ENCODE measurements around the gene NLRP10.

NLRP10 gene

DNA sequence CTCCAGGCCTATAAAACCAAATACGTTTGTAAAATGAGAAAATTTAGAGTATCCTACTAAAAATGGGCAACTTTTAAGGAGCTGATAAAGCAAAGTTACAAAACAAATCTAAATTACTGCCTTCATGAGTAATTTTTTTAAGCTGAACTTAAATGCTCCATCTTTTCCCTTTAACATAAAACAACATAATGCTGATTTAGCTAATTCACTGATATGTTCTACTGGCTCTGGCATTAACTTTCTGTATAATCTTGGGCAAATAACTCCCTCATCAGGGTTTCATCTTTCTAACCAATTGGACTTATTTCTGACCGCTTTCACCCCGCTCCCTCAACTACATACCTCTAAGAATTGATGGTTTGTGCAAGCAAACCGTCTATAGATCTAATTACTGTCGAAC, 24.1 kb downstream of the NLRP10 start:
- Histone ChIP-seq H3K36me3 (ENCODE audit: control insufficient read depth, insufficient read depth, low read length) (no peaks in the 10 kb centered on the region), H3K4me3 (replicated peaks; ENCODE audit: low read depth, low read length) (no peak overlapping the region), H3K27me3 (replicated peaks; ENCODE audit: control insufficient read depth, insufficient read depth, low read length) (no peaks in the 10 kb centered on the region)
- TF ChIP-seq, protein P1, sequence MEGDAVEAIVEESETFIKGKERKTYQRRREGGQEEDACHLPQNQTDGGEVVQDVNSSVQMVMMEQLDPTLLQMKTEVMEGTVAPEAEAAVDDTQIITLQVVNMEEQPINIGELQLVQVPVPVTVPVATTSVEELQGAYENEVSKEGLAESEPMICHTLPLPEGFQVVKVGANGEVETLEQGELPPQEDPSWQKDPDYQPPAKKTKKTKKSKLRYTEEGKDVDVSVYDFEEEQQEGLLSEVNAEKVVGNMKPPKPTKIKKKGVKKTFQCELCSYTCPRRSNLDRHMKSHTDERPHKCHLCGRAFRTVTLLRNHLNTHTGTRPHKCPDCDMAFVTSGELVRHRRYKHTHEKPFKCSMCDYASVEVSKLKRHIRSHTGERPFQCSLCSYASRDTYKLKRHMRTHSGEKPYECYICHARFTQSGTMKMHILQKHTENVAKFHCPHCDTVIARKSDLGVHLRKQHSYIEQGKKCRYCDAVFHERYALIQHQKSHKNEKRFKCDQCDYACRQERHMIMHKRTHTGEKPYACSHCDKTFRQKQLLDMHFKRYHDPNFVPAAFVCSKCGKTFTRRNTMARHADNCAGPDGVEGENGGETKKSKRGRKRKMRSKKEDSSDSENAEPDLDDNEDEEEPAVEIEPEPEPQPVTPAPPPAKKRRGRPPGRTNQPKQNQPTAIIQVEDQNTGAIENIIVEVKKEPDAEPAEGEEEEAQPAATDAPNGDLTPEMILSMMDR (IDR thresholded peaks at IDR 0.05; ENCODE audit: insufficient read depth, low read length, poor library complexity, severe bottlenecking): no peak
- DNase-seq (ENCODE audit: extremely low read depth, insufficient read length): no peak

DNA sequence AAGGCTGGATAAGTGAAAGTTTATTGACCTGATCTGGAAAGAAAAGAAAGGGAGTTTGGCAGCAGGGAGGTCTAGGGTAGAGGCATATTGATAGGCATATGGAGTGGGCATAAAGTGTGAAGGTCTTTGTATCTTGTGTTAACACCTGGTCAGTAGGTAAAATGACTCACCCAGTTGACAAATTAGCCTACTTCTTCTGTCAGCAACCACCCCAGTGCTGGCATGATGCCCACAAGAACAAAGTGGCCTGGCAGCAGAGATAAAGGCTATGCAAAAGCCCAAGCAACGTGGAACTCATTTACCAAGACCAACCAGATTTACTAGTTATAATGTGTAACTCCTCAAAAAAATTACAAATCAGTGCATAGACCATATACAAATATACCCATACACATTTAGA, 28.6 kb downstream of the NLRP10 start:
- no peak overlapping the region for H3K4me3 ChIP-seq (replicated peaks; ENCODE audit: low read depth, low read length)

DNA sequence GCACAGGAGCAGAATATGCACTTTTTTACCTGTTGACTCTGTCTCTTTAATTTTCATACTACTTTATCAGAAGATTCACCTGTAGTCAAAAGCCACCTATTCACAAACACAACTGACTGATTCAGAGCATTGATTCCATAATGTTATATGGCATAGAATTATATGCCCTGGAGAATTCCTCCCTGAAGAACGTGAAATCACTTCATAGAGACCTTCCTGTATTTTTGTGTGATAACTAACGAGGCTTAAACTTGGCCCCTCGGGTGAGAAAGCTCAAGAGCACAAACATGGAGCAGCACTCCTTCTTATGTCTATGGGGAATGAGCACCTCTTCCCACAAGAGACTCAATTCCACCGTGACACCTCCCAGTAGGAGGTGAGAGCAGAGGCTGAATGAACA, 34.1 kb downstream of the NLRP10 start, which contains the start of gene OR10A6:
TSS of gene OR10A6 (minus strand) at position 101 of the 400 bp plus-strand sequence. CDS start 2,606 bp downstream, outside the sequence.
- no peak for DNase-seq (ENCODE audit: extremely low read depth, insufficient read length)
- Histone ChIP-seq H3K36me3 (ENCODE audit: control insufficient read depth, insufficient read depth, low read length) (no peaks in the 10 kb centered on the region), H3K4me3 (replicated peaks; ENCODE audit: low read depth, low read length) (no peak within 1 kb of the TSS), H3K27me3 (replicated peaks; ENCODE audit: control insufficient read depth, insufficient read depth, low read length) (no peaks in the 10 kb centered on the region)
- TF ChIP-seq, protein P1 (IDR thresholded peaks at IDR 0.05; ENCODE audit: insufficient read depth, low read length, poor library complexity, severe bottlenecking): no peak

More for the DNA sequence above, 28.6 kb downstream of the NLRP10 start:
- no peak for DNase-seq (ENCODE audit: extremely low read depth, insufficient read length)
- Histone ChIP-seq H3K36me3 (ENCODE audit: control insufficient read depth, insufficient read depth, low read length) (no peaks in the 10 kb centered on the region), H3K27me3 (replicated peaks; ENCODE audit: control insufficient read depth, insufficient read depth, low read length) (no peaks in the 10 kb centered on the region)
- TF ChIP-seq, protein P1 (IDR thresholded peaks at IDR 0.05; ENCODE audit: insufficient read depth, low read length, poor library complexity, severe bottlenecking): no peak

DNA sequence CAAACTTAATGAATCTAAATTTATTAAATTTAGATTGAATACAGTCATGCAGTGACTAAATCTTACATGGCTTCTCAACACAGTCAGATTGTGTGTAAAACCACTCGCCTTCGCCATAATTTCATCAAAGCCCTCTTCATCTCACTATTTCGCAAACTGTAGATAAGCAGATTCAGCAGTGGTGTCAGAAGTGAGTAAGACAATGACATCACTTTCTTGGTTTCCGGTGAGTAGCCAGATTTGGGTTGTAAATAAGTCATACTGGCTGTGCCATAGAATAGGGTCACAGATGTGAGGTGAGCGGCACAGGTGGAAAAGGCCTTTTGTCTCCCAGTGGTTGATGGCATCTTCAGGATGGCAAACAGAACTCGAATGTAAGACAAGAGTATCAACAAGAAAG, 37.6 kb downstream of the NLRP10 start:
- DNase-seq (ENCODE audit: extremely low read depth, insufficient read length): peak; percentile 6

DNA sequence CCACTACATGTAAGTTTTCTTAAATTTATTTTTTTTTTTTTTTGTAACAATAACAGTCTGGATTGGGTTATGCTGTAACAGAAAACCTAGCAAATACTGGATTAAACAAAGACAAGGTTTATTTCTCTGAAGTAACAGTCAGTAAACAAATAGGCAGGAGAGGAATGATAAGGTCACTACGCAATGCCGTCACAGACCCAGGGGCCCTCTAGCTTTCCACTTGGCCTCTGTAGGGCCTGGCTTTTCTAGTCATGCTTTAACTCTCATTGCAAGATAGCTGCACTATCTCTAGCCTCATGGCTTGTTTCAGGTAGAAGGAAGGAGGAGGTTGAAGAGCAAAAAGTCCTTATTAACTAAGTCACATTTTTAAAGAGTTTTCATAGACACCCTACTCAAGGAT, 40.7 kb downstream of the NLRP10 start:
- H3K36me3 ChIP-seq (ENCODE audit: control insufficient read depth, insufficient read depth, low read length): no peaks in the 10 kb centered on the region
- no peaks in the 10 kb centered on the region for H3K27me3 ChIP-seq (replicated peaks; ENCODE audit: control insufficient read depth, insufficient read depth, low read length)
- TF ChIP-seq, protein P1 (IDR thresholded peaks at IDR 0.05; ENCODE audit: insufficient read depth, low read length, poor library complexity, severe bottlenecking): no peak
- no peak overlapping the region for H3K4me3 ChIP-seq (replicated peaks; ENCODE audit: low read depth, low read length)
- no peak for DNase-seq (ENCODE audit: extremely low read depth, insufficient read length)

More for the DNA sequence above, 37.6 kb downstream of the NLRP10 start:
- TF ChIP-seq, protein P1 (IDR thresholded peaks at IDR 0.05; ENCODE audit: insufficient read depth, low read length, poor library complexity, severe bottlenecking): no peak
- no peak overlapping the region for H3K4me3 ChIP-seq (replicated peaks; ENCODE audit: low read depth, low read length)
- no peaks in the 10 kb centered on the region for H3K27me3 ChIP-seq (replicated peaks; ENCODE audit: control insufficient read depth, insufficient read depth, low read length)
- no peaks in the 10 kb centered on the region for H3K36me3 ChIP-seq (ENCODE audit: control insufficient read depth, insufficient read depth, low read length)

DNA sequence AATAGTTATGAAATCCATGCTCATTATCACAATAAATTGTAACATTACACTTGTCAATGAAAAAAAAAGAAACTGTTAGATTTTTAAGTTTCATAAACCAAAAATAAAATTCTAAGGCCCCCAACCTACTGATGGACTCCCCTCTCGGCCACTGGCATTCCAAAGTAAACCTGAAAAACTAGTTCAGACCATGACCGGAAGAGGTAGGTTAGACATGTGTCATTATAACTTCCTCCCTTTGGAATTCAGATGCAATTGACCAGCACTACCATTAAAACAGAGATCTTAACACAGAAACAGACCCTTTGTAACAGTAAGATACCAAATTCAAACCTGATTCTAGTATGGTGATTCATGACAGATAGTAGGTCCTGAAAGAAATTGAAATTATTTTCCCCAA, 47.1 kb downstream of the NLRP10 start:
- H3K4me3 ChIP-seq (replicated peaks; ENCODE audit: low read depth, low read length): no peak overlapping the region
- H3K36me3 ChIP-seq (ENCODE audit: control insufficient read depth, insufficient read depth, low read length): no peaks in the 10 kb centered on the region
- TF ChIP-seq, protein P1 (IDR thresholded peaks at IDR 0.05; ENCODE audit: insufficient read depth, low read length, poor library complexity, severe bottlenecking): no peak
- H3K27me3 ChIP-seq (replicated peaks; ENCODE audit: control insufficient read depth, insufficient read depth, low read length): no peaks in the 10 kb centered on the region
- no peak for DNase-seq (ENCODE audit: extremely low read depth, insufficient read length)
